HG03159 (cell line): Measurements from ENCODE around the gene GARIN3.
"Not testable (repeated sequence)": the region's sequence is repeated elsewhere in the genome, so short reads cannot be mapped to it uniquely, and the experiment has no call there.

Source experiments
- ATAC-seq: cut with Tn5 transposase; IDR thresholded peaks from one replicate; pipeline ENCODE4 v1.9.1; 2021; ENCODE audit warnings: mild to moderate bottlenecking, moderate library complexity; ENCODE audit not compliant: unreplicated experiment

The GARIN3 gene

DNA sequence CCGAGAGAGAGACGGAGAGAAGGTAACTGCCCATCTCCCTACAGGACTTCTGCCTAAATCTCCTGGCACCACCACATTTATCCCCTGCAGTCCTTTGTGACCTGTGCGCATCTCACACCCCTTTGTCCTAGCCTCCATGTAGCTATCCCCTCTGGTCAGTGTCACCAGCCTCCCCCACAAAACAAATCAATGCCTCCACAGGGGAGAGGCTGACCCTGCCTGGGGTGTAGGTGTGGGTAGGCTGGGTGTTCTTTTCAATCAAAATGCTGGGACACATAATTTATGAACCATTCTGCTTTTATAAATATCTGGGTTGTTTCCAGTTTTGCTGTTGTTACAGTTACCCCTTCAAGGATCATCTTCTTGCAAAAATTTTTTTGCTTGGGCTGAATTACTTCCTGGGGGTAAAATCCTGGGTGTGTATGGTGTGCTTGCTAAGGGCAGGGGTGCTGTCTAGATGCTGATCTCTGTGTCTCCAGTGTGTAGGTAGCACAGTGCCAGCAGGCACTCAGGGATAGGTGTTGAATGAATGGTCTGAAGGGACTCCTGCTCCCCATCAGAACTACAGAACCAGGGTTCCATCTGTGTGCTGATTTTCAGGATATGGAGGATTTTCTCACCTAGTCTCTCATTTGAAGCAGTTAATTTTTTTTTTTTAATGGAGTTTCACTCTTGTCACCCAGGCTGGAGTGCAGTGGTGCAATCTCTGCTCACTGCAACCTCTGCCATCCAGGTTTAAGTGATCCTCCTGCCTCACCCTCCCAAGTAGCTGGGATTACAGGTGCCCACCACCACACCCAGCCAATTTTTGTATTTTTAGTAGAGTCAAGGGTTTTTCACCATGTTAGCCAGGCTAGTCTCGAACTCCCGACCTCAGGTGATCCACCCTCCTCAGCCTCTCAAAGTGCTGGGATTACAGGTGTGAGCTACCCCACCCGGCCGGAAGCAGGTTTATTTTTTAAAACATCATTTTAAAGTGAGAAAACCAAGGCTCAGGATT is at the start of gene GARIN3:
Gene GARIN3, minus strand, starts transcription at position 51 of the 1,000 bp plus-strand sequence. CDS start 96 bp downstream, outside the sequence.
- no peak for ATAC-seq

DNA sequence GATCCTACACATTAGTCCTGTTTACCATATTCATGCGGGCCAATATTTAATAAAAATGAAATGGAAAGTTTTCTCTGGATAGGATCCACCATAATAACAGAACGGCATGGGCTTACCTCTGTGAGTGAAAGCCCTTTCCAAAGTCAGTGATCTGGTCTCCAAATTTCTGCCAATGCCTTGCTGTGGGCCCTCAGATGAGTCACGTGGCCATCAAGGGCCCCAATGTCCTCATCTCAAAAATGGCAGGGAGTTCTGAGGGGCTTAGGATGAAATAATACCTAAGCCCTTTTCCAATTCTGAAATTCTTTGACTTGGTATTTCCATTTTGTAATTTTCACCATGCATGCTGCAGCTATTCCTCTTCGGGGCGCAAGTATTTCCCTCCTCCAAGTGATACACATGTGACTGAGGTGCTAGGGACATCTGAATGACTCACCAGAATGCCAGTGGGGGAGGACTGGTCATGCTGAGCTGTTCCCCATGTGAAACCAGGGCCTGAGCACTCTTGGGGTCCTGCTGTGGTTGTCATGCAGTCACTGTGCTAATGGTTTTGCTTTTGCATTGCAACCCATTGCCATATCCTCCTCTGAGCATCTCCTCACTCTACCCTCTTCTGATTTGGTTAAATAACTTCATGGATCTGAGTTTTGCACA is 49.6 kb upstream of the GARIN3 start:
- peak; percentile 43 for ATAC-seq

DNA sequence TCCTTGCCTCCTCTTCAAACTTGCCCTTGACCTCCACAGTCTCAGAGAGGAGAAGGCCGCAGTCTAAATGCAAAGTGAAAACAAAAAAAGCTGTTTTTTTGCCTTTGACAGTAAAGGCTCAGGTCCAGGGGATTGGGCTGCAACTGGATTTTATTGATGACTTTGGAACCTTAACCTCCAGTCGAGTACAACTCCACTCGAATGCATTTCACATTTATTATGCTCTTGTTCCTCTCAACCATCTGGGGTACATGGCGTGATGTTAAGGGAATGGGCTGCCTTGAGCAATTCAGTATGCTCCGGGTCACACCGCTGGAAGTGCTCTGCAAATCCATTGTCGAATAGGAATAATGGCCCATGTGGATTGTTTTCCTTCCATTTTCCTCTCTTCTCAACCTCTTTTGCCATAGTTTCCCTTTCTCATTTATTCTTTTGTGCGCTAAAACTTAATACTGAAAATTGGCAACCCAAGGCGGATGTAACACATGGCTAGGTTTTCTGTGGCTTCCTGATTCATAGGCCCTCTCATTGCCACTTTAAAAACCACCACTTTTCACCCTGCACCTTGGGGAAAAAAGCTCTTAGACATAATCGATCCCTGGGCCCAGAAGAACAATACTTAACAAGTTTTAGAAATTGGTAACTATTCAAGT is 48.9 kb upstream of the GARIN3 start:
- ATAC-seq = peak; percentile 47

DNA sequence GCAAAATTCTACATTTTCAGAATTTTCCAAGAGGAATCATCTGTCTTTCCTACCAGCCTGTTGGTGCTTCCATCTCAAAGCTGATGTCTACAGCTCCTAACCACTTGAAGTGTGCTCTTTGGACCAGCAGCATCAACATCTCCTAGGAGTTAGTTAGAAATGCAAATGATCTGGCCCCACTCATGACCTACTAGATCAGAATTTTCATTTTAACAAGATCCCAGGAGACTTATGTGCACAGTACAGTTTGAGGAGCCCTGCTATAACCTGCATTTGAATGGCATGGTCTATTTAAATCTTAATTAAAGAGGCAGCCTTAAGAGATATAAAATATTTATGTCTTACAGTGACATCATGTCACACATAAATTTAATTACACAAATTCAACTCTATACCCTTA is 48.4 kb upstream of the GARIN3 start:
- no peak for ATAC-seq

DNA sequence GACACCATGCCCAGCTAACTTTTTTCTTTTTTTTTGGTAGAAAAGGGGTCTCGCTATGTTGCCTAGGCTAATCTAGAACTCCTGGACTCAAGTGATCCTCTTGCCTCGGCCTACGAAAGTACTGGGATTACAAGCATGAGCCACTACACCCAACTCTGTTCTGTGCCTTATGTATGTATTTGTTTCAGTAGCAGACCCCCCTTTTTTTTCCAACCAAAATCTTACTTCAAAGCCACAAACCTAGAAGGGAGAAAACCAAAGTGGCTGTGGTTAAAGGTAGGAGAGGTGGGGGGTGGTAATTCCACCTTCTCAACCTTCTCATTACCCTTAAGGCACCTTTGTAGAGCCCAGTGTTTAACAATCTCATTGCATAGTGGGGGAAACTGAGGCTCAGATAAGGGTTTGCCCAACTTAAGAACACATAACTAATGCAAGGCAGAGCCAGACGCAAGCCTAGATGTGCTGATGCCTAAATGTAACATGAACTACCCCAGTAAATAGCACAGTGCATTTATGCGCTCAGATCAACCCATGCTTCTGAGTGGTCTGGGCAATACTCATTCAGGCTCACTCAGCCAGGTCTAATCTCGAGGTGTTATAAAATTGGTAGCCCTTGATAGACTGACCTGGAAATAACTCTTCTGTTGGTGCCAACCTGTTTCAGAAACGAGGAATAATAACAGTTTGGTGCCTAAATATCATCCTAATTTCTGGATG is 47.6 kb upstream of the GARIN3 start:
- ATAC-seq = no peak

DNA sequence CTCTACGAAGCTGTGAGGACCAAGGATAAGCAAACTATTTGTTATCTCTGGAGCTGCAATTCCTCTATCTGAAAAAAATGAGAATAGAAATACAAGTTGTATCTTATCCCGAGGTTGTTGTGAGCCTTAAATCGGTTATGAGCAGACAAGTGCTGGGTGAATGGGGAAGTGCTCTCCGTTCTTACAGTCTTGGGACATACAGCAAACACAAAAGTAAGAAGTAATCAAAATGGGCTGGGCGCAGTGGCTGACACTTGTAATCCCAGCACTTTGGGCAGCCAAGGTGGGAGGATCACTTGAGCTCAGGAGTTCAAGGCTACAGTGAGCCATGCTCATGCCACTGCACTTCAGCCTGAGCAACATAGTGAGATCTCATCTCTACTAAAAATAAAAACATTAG is 46.2 kb upstream of the GARIN3 start:
- ATAC-seq = no peak

DNA sequence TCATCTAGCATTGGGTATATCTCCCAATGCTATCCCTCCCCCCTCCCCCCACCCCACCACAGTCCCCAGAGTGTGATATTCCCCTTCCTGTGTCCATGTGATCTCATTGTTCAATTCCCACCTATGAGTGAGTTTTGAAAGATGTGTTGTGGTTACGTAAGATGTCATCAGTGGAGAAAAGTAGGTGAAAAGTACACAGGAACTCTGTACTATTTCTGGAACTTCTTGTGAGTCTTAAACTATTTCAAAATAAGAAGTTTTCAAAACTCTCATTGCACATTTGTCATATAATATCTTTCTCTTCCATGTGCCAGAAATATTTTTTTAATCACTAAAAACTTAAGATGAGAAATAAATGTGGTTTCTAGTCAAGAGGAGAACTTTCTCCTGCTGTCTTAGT is 44.6 kb upstream of the GARIN3 start:
- not testable (repeated sequence) for ATAC-seq

DNA sequence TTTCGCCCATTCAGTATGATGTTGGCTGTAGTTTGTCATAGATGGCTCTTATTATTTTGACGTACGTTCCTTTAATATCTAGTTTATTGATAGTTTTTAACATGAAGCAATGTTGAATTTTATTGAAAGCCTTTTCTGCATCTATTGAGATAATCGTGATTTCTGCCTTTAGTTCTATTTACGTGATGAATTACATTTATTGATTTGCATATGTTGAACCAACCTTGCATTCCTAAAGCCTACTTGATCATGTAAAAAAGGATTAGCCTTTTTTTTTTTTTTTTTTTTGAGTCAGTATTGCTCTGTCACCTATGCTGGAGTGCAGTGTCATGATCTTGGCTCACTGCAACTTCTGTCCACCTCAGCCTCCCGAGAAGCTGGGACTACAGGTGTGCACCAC is 39.6 kb upstream of the GARIN3 start:
- no peak for ATAC-seq

DNA sequence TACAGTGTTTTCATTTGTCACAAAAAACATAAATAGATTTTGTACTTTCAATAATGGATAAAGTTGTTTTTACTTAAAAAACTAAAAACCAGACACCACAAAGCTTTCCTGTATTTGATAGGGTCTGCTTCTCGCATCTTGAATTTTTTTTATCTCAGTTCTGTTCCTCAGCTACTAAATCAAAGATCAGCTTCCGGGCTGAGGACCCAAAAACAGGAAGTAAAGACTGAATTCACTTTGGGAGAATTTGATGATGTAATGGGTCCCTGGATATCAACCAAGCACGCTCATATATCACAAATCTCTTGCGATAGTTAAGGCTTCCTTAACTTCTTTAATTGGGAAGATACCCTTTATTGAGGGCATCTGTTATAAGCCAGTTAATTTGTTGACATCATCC is 38.7 kb upstream of the GARIN3 start:
- ATAC-seq = no peak

DNA sequence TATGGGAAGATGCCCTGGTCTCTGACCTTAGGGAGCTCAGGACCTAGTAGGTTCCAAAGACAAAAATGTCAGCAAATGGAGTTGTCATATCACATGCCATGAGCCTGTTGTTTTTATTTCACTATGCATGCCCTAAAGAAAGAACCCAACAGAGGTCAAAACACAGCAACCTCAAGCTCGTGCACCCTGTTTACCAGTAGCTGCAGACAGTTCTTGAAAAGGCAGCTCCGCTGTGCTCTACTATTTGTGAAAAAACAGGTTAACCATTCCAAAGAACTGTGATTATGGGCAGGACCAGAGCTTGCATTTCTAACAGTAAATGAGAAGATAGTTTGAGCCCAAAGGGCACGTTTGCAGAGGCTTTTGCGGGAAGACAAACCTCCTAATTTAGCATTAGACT is 37.4 kb upstream of the GARIN3 start:
- no peak for ATAC-seq

DNA sequence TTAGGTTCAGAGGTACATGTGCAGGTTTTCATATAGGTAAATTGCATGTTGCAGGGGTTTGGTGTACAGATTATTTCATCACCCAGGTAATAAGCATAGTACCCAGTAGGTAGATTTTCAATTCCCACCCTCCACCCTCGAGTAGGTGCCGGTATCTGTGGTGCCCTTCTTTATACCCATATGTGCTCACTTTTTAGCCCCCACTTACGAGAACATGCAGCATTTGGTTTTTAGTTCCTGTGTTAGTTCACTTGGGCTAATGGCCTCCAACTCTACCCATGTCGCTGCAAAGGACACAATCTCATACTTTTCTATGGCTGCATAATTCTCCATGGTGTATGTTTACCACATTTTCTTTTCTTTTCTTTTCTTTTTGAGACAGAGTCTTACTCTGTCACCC is 35.8 kb upstream of the GARIN3 start:
- ATAC-seq = no peak

DNA sequence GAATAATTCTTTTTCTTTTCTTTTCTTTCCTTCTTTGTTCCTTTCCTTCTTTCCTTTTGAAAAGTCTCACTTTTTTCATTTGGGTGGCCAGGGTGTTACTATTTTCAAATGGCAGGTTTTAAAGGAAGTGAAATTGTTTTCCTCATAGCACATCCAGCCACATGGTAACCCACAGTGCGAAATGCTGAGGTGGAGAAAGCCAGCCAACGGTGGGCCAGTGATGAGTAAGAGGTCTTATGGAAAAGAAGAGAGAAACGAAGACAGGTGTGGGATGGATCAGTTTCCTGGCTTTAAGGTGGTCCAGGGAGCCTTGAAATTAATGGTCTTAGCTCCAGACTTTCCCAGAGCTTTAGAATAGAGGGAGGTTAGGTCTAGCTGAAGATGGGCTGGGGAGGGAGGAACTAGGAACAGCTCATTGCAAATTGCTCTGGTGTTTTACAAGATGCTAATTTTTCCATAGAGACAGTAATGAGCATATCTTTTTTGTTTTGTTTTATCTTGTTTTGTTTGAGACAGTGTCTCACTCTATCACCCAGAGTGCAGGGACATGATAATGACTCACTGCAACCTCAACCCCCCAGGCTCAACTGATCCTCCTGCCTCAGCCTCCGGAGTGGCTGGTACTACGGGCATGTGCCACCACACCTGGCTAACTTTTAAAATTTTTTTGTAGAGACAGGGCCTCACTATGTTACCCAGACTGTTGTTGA is 32.4 kb upstream of the GARIN3 start:
- ATAC-seq = no peak

DNA sequence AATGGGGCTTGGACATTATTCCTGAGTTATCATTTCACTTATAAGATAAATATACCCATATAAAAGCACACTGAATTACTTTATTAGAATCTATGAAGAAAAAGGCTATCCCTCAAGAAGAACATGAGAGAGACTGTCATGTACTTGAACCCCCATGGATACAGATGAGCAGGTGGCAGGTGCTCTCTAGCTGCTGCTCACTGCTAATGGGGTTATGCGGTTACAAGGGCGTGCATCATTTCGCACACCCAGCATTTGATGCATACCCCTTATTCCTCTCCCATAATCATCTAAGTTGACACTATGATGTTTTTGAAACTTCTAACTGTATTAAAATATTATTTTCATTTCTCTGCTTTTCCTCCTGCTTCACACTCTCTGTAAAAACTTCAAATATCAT is 31.0 kb upstream of the GARIN3 start:
- no peak for ATAC-seq

DNA sequence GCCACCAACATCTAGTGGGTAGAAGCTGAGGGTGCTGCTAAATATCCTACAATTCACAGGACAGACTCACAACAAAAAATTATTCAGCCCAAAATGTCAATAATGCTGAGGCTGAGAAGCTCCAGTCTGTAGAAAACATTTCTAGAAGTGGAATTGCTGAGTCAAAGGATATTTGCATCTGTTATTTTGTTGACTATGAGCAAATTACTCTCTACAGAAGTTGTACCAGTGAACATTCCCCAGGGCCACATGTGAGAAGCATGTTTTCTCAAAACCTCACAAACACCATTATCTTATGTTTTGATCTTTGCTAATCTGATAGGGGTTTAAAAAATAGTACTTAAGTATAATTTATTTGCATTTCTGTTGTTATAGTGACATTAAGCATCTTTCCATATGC is 30.0 kb upstream of the GARIN3 start:
- ATAC-seq = no peak

DNA sequence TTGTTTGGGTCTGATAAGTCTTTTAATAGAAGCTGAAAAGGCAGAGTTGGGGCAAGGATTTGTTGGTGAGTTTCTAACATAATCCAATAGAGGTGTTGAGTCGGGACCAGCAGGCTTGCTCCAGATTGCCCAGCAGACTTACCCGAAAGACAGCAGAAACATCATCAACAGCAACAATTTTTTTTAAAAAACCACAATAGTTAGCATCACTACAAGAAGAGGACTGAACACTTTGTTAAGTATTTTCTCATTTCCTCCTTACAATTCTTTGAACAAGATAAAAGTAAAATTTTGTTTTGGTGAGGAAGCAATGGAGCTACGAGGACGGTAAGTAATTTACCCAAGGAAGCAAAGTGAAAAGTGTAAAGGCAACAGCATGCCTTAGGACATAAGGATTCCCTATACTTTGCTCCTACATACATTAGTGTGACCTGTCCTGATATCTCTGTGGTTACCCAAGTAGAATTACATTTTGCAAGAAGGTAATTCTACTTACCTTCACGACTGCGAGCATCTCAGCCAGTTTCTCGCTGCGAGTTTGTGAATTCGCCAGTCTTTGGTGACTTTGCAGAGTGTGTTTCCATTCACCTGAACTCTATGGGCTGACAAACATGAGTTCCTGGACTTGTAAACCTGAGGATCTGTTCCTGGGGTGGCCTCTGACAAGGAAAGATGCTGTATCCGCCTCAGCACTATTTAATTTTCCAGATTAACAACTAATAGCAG is 27.8 kb upstream of the GARIN3 start:
- ATAC-seq = no peak

DNA sequence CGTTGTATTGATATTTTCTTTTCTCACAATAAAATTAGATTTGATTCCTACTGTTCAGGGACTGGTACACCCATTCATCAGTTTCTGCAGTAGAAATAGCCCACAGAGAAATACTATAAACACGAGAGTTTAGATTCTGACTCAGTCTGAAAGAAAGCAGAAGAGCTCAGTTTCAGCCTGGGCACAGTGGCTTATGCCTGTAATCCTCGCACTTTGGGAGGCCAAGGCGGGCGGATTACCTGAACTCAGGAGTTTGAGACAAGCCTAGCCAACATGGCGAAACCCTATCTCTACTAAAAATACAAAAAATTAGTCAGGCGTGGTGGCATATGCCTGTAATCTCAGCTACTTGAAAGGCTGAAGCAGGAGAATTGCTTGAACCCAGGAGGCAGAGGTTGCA is 23.2 kb upstream of the GARIN3 start:
- peak; percentile 72 for ATAC-seq

DNA sequence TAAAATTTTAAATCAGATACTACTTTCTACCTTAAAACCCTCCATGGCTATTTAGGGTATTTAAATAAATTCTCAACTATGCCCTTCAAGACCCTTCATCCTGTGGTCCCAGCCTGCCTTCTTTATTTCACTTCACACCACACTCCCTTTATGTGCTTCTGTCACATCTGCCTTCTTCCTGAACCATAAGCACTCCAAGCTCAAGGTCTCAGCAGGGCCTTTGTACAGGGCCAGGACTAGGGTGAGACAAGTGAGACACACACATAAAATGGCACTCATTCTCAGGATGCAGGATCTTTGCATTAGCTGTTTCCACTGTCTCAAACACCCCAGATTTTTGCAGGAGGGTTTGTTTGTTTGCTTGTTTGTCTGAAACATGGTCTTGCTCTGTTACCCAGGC is 22.2 kb upstream of the GARIN3 start:
- ATAC-seq = no peak

DNA sequence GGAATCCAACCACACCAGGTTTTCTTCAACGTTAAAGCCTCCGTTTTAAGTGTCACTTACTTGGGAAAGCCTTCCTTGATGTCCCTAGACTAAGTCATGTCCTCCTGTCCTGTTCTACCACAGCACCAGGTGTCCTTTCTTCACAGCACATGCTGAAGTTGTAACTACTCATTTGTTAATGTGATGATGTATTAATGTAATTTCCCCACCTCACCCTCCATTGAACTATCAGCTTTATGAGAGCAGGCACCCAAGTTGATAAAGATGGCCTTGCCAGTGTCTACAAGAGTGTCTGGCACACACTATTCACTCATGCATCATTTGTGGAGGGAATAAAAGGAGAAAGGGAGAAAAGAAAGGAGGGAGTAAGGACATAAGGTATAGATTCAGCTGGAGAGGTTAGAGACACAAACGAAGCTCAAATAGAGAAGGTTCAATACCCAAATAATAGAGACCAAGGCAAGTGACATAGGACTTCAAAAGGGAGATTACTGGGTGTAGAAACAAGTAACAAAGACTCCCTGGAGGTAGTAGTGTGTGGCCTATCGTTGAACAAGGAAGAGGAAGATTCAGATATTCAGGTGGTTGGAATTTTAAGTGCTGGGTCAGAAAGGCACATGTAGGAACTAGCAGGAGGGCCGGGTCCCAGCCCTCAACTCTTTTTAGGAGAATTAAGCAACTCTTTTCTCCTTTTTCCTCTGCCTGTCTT is 21.1 kb upstream of the GARIN3 start:
- no peak for ATAC-seq
